ENCODE results near the gene GGTA1.

- TF ChIP-seq EZH2 (IDR thresholded peaks at IDR 0.05; ENCODE audit: borderline replicate concordance, low read length) (no peak), CTCF (IDR thresholded peaks at IDR 0.05; ENCODE audit: low read length) (no peak)
Observed at GRCh38 chr9:121503444-121503843, 3.8 kb upstream of the GGTA1 start.

Data from OCI-LY1 (cell line).